GM18868 (cell line): ENCODE data around the gene TMEM26.

Source experiments
- ATAC-seq: cut with Tn5 transposase; IDR thresholded peaks from one replicate; pipeline ENCODE4 v1.9.1; 2021; ENCODE audit warnings: mild to moderate bottlenecking, moderate library complexity; ENCODE audit not compliant: unreplicated experiment

The TMEM26 gene

GRCh38 chr10:61463035-61463909, 10.1 kb upstream of the TMEM26 start:
- ATAC-seq, result no peak

DNA sequence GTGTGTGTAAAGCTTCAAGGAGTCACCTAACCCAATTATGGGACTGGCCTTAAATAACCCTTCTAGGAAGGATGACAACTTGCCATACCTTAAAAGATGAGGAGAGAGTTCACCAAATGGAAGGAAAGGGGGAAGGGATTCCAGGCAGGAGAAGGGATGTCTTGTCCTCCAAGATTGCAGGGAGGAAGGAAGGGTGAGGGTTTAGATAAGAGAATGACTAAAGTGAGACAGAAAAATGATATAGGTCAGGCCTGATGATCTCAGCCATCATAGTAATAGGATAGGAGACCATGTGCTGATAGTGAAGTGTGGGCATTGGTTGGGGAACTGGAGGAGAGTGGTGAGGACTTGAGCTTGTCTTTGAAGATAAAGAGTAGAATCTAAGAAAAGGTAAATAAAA, 7.7 kb upstream of the TMEM26 start:
- no peak for ATAC-seq

- no peak for ATAC-seq
Measured at GRCh38 chr10:61458031-61458430, 4.8 kb upstream of the TMEM26 start.

GRCh38 chr10:61456095-61456789, 3.1 kb upstream of the TMEM26 start:
- ATAC-seq, result no peak

DNA sequence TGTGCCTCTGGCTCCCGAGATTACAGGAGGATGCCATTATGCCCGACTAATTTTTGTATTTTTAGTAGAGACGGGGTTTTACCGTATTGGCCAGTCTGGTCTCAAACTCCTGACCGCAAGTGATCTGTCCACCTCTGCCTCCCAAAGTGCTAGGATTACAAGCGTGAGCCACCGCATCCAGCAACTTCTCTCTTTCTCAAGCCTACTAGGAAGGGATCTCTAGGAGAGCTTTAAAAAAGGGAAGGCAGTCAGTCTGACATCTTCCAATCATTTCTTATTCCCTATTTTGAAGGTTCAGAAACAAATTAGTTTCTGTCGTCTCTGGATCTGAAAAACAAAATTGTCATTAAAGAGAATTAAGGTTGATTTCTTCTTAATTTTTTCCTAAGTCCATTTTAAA, 2.5 kb upstream of the TMEM26 start:
- no peak for ATAC-seq

- no peak for ATAC-seq
Measured at GRCh38 chr10:61454541-61454940, 1.4 kb upstream of the TMEM26 start.

GRCh38 chr10:61452151-61452651, 980 bp downstream of the TMEM26 start:
- ATAC-seq, result no peak

GRCh38 chr10:61451357-61451756, 1.8 kb downstream of the TMEM26 start:
- ATAC-seq, result no peak

DNA sequence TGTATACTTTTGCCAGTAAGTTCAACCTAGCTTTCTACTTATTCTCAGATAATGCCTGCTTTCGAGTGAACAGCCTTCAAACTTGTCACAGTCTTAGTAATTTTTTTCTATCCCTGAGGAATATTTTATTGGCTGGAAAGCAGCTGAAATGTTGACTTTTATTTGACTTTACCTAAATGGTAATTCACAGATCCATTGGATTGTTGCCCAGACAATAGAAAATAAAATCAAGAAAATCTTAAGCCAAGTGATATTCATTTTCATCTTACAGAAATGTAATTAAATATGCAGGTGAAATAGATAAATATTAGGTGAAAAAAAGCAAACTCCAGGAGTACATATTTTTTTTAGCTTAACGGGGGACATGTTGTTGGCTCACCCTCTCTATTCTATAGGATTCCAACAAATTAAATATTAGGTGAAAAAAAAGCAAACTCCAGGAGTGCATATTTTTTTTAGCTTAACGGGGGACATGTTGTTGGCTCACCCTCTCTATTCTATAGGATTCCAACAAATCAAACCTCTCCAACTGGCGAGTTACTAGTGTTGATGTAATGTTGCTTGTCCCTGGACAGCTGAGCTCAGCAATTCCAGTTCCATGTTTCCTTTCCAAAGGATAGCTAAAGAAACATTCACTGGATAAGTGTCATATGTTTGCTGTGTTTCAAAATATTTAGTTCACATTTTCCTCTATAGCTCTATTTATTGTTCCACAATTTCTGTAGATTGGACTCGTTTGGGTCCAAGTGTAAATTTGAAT, 4.2 kb downstream of the TMEM26 start:
- ATAC-seq, result no peak

GRCh38 chr10:61448091-61448490, 5.1 kb downstream of the TMEM26 start:
- ATAC-seq, result no peak

- no peak for ATAC-seq
Measured at GRCh38 chr10:61439058-61439609, 14.0 kb downstream of the TMEM26 start.

DNA sequence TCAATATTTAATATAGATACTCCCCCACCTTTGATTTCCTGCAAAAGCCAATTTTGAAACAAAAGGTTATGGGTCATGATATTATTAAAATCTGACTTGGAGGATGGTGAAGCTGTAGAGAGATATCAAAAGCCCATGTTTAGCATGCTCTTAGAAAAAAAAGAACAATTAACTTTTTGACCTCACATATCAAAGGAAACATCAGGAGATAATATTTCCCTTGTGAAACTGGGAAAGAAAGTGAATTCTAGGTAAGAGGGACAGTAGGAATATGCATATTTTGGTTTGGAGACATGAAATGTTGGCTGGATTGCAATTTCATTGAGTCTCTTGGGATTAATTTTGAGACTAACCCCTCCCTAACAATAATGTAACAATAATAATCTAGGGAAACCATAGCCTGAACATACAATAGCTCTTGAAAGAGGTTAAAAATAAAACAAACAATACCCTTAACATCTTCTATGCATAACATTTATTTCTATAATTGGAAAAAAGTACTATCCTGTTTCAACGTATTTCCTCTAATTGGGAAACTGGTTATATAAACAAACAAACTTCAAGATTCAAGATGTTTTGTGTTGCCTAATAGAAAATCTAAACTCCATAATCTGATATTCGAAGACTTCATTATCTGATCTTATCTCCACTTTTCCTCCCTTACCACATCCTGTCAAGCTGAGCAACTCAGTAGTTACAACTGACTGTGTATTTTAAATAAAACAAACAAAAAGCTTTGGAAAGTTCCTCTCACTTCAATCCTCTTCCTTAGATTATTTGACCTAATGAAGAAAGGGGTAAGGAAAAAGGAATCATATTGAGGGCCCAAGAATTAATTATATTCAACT, 14.8 kb downstream of the TMEM26 start:
- no peak for ATAC-seq

DNA sequence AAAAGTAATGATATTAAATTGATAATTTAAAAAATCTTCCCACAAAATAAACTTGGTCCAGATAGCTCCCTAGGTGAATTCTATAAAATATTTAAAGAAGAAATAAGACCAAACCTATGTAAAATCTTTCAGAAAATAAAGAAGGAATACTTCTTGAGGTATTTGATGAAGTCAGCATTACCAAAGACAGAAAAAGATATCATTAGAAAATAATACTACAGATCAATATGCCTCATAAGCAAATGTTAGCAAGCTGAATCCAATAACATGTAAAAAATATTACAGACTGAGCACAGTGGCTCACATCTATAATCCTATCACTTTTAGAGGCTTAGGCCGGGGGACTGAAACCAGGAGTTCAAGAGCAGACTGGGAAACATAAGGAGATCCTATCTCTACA, 30.0 kb downstream of the TMEM26 start:
- ATAC-seq, result no peak

- no peak for ATAC-seq
Measured at GRCh38 chr10:61417661-61418060, 35.5 kb downstream of the TMEM26 start.

- no peak for ATAC-seq
Measured at GRCh38 chr10:61415824-61416223, 37.4 kb downstream of the TMEM26 start.

DNA sequence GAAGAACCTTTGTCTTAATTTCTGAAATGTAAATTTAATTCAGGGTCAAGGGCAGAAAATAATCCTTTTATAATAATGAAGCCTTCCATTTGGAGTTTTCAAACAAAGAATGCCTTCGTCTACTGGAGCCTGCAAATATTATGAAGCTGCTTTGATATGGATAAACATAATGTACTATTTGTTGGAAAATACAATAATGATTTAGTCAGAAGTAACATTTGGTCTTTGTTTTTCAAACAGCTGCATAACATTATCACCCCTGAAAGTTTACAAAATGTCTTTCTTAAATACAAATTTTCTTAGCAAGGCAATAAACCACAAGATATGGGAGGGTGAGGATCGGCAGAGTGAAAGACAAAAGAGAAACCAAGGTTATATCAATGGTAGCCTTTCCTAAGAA, 41.5 kb downstream of the TMEM26 start:
- ATAC-seq, result no peak

- ATAC-seq, result no peak
Measured at GRCh38 chr10:61410353-61411070, 42.7 kb downstream of the TMEM26 start.

- no peak for ATAC-seq
Measured at GRCh38 chr10:61409157-61409556, 44.0 kb downstream of the TMEM26 start.

- ATAC-seq, result no peak
Measured at GRCh38 chr10:61408105-61408504, 45.1 kb downstream of the TMEM26 start.

- no peak for ATAC-seq
Measured at GRCh38 chr10:61406736-61407135, 46.4 kb downstream of the TMEM26 start.
